Measurements from ENCODE around the gene DRG2.

DNA sequence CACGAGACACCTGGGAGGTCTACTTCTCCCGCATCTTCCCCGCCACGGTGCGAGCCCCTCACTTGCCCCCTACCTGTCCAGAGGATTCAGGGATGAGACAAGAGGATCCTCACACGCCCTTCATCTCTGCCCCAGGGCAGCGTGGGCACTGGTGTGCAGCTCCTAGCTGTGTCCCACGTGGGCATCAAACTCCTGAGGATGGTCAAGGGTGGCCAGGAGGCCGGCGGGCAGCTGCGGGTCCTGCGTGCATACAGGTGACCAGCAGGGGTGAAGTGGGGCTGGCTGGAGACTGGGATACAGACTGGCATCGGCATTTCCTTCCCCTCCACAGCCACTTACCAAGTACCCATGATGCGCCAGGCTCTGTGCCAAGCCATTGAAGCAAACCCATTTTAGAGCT is 67.4 kb downstream of the DRG2 start:
- TF ChIP-seq POLR2A (IDR thresholded peaks at IDR 0.05) (no peak), POLR2AphosphoS5 (IDR thresholded peaks at IDR 0.05) (no peak)
- TF ChIP-seq, protein P1, sequence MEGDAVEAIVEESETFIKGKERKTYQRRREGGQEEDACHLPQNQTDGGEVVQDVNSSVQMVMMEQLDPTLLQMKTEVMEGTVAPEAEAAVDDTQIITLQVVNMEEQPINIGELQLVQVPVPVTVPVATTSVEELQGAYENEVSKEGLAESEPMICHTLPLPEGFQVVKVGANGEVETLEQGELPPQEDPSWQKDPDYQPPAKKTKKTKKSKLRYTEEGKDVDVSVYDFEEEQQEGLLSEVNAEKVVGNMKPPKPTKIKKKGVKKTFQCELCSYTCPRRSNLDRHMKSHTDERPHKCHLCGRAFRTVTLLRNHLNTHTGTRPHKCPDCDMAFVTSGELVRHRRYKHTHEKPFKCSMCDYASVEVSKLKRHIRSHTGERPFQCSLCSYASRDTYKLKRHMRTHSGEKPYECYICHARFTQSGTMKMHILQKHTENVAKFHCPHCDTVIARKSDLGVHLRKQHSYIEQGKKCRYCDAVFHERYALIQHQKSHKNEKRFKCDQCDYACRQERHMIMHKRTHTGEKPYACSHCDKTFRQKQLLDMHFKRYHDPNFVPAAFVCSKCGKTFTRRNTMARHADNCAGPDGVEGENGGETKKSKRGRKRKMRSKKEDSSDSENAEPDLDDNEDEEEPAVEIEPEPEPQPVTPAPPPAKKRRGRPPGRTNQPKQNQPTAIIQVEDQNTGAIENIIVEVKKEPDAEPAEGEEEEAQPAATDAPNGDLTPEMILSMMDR (IDR thresholded peaks at IDR 0.05 in 8 of 11, conservative IDR thresholded peaks at IDR 0.05 in 3 of 11), result no peak

Measured in spleen (tissue), 7 donors.